Prostate gland (tissue), 2 donors: Measurements from ENCODE around the gene PLCH1.

ENCODE experiments used
- POLR2A ChIP-seq: fragments of 450-650 bp; IDR thresholded peaks from one replicate; pipeline ENCODE4 v1.6.1; 2016; ENCODE audit warnings: antibody characterized with exemption, mild to moderate bottlenecking
- POLR2AphosphoS5 ChIP-seq: sonication (generic); formaldehyde crosslinking; IDR thresholded peaks from one replicate; pipeline ENCODE4 v1.6.1; 2017; ENCODE audit warnings: antibody characterized with exemption
- TF ChIP-seq, protein P1 (sequence below), 4 experiments: fragments of 200-600 bp in 2 of 4; fragments of 450-650 bp in 2 of 4; sonication (generic) in 2 of 4; IDR thresholded peaks; 1 replicate in 3 of 4; 2 replicates in 1 of 4; pipeline ENCODE4 v1.5.1; 2016 to 2019; ENCODE audit warnings: antibody characterized with exemption in 4 of 4, mild to moderate bottlenecking in 2 of 4, moderate library complexity in 2 of 4

GRCh38 chr3:155386919-155387318 is 358.0 kb downstream of the PLCH1 start:
- TF ChIP-seq, protein P1, sequence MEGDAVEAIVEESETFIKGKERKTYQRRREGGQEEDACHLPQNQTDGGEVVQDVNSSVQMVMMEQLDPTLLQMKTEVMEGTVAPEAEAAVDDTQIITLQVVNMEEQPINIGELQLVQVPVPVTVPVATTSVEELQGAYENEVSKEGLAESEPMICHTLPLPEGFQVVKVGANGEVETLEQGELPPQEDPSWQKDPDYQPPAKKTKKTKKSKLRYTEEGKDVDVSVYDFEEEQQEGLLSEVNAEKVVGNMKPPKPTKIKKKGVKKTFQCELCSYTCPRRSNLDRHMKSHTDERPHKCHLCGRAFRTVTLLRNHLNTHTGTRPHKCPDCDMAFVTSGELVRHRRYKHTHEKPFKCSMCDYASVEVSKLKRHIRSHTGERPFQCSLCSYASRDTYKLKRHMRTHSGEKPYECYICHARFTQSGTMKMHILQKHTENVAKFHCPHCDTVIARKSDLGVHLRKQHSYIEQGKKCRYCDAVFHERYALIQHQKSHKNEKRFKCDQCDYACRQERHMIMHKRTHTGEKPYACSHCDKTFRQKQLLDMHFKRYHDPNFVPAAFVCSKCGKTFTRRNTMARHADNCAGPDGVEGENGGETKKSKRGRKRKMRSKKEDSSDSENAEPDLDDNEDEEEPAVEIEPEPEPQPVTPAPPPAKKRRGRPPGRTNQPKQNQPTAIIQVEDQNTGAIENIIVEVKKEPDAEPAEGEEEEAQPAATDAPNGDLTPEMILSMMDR (IDR thresholded peaks at IDR 0.05): no peak
- no peak for TF ChIP-seq POLR2A
- TF ChIP-seq POLR2AphosphoS5: no peak
